Thyroid gland (tissue), 4 donors: ENCODE measurements around the gene ZNF593.

Experiments used
- CTCF ChIP-seq, 6 experiments: fragments of 200-600 bp in 3 of 6; fragments of 450-650 bp in 3 of 6; sonication (generic) in 3 of 6; IDR thresholded peaks; one replicate each; pipeline ENCODE4 v1.5.1; 2016 to 2019; ENCODE audit warnings: antibody characterized with exemption in 6 of 6, mild to moderate bottlenecking in 2 of 6, inconsistent platforms in 1 of 6, moderate library complexity in 1 of 6
- POLR2A ChIP-seq, 2 donors: fragments of 450-650 bp; IDR thresholded peaks; one replicate each; pipeline ENCODE4 v1.6.1; 2017; ENCODE audit warnings: antibody characterized with exemption in 2 of 2, mild to moderate bottlenecking in 2 of 2, moderate library complexity in 1 of 2

- no peak for TF ChIP-seq CTCF (IDR thresholded peaks at IDR 0.05)
- no peak for TF ChIP-seq POLR2A (IDR thresholded peaks at IDR 0.05)
These were observed 1.7 kb downstream of the ZNF593 start, which contains the start of gene ZNF593OS for GRCh38 chr1:26171084-26172072.
